Cardiac atrium fibroblast (primary cell): ENCODE results near the gene UBE2H. TPM values are rescaled to one million over a fixed set of nuclear protein-coding genes. Genes with fewer than 3 reads are reported as not detected.

Experiments
- total RNA-seq: library from RNA; depleted of rRNA; stranded (reverse); fragments of >200 nt; gene quantifications from 2 replicates; pipeline ENCODE4 v1.2.3, GENCODE V29; 2015

UBE2H gene
- total RNA-seq, result 52.4 and 63.8 TPM in 2 replicates

DNA sequence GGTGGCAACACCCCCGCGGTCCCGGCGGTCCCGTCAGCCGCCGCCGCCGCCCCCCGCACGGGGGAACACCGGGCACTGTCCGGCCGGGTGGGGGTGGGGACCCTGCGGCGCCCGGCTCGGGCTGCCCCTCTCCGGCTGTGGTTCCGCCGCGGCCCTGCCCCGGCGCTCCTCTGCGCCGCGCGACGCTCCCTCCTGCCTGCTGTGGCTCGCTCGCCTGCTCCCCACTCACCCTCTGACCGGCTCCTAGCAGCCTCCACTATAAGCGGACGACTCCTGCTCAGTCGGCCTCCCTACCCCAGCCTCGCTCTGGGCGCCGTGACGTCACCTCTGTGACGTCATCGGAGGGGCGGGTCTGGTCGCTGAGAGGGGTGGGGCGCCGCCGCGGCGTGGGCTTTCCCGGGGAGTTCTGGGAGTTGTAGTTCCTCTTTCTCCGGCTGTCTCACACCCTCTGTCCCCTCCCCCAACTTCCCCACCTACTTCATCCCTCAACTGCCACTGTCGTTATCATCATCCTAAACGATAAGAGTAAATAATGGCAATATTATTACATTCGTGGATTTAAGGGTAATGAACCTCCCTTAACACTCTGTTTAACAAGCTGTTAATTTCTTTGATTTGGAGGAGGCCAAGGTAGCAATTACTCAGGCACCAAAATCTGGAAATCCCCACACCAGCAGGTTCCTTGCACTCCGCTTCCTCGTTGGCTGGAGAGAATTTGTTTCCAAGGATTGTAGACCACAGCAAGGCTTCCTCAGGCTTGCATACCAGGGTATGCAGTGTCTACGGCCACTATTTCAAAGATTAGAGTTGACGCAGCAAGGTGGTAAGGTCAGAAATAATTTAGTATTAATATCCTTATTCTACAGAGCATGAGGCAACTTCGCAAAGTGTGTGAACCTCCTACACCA lies at the start of gene UBE2H:
Gene UBE2H, minus strand, starts transcription at position 308 of the 908 bp plus-strand sequence. CDS start 405 bp downstream, outside the sequence.

Other genes with a start within 250 kb of the UBE2H start
- gene ZC3HC1, start 98.4 kb upstream of the UBE2H start, total RNA-seq, result 12.8 and 18.5 TPM in 2 replicates
- gene KLHDC10, start 117.6 kb upstream of the UBE2H start, total RNA-seq, result 13.4 and 16.7 TPM in 2 replicates